ENCODE results near the gene RUNX2. TPM values are rescaled to one million over a fixed set of nuclear protein-coding genes. Genes with fewer than 3 reads are reported as not detected.
A peak's percentile ranks its signal among the peaks of the same experiment; 100 is the strongest.

RUNX2 gene
- total and polyA plus RNA-seq, 9 of the 15 experiments (the other 6 are each of a cell fraction or from before 2014, with no cell fraction given): 0.29 to 1.00 (median 0.43) TPM

DNA sequence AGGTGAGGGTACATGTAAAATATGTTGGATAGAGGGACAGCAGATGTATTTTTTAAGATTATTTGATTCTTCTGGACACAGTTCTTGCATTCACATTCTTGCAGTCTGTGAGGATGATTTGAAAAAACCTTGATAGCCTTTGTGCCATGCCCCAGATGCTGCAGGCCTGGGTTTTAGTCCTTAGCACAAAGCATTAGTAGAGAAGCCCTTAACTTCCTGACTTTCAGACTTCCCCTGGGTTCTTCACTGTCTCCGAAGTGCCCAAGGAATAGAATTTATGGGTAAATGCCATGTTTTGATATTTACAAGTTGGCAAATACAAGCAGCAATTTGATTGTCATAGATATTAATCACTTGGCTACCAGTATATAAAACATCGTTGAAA lies 117.2 kb downstream of the RUNX2 start:
- in situ Hi-C loops (cut with MboI) (no loop called here), intact Hi-C loops (cut with micrococcal nuclease) (no loop called here)
- peak overlapping the region in 1 of 2 experiments; percentile 32; a peak in 2 of 4 replicates for H3K9ac ChIP-seq (ENCODE audit: insufficient read depth in 1 of 2, low read depth in 2 of 2, low read length in 2 of 2)
- BruUV-seq (replicated peaks): no TSS peak
- H3K4me1 ChIP-seq (replicated peaks in 1 of 2; ENCODE audit: control insufficient read depth in 2 of 2, insufficient read depth in 2 of 2, low read length in 2 of 2): peaks cover 5 to 42% of the 10 kb centered on the region in 2 experiments
- no peaks in the 10 kb centered on the region for H3K27me3 ChIP-seq (ENCODE audit: control insufficient read depth in 2 of 2, insufficient read depth in 2 of 2, low read length in 2 of 2)
- WGBS (ENCODE audit: insufficient coverage, low coverage, missing lambda C conversion rate): 21% methylated on average over 2 of the region's 2 CpGs
- peak overlapping the region; percentile 93 for H3K27ac ChIP-seq (ENCODE audit: extremely low read depth, low read depth, low read length)
- peak overlapping the region; percentile 80 for H3K4me2 ChIP-seq (ENCODE audit: insufficient read depth, low read length)
- H3K79me2 ChIP-seq (ENCODE audit: control insufficient read depth, insufficient read depth, low read length): no peaks in the 10 kb centered on the region
- no peaks in the 10 kb centered on the region for H3K9me1 ChIP-seq (ENCODE audit: control insufficient read depth, insufficient read depth, low read length)
- peak; percentile 37; the same call in 1 of the 2 replicates for TF ChIP-seq TARDBP (IDR thresholded peaks at IDR 0.05)
- no peak for TF ChIP-seq MXI1 (IDR thresholded peaks at IDR 0.05; ENCODE audit: low read depth, low read length)
- TF ChIP-seq CBFB (CRISPR knock-in tag; IDR thresholded peaks at IDR 0.05): no peak
- TF ChIP-seq TEAD4 (IDR thresholded peaks at IDR 0.05; ENCODE audit: low read length): no peak
- no peak for TF ChIP-seq TEAD4 (CRISPR knock-in tag; IDR thresholded peaks at IDR 0.05; ENCODE audit: borderline replicate concordance)
- TF ChIP-seq, protein P1, sequence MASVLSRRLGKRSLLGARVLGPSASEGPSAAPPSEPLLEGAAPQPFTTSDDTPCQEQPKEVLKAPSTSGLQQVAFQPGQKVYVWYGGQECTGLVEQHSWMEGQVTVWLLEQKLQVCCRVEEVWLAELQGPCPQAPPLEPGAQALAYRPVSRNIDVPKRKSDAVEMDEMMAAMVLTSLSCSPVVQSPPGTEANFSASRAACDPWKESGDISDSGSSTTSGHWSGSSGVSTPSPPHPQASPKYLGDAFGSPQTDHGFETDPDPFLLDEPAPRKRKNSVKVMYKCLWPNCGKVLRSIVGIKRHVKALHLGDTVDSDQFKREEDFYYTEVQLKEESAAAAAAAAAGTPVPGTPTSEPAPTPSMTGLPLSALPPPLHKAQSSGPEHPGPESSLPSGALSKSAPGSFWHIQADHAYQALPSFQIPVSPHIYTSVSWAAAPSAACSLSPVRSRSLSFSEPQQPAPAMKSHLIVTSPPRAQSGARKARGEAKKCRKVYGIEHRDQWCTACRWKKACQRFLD (CRISPR knock-in tag; IDR thresholded peaks at IDR 0.05): no peak
- no peak for TF ChIP-seq KLF16 (IDR thresholded peaks at IDR 0.05)
- peak; percentile 44 for TF ChIP-seq ZBTB8A (IDR thresholded peaks at IDR 0.05; ENCODE audit: partially characterized antibody)
- no peak for TF ChIP-seq CAMTA2 (CRISPR knock-in tag; conservative IDR thresholded peaks at IDR 0.05)
- TF ChIP-seq, protein P2, sequence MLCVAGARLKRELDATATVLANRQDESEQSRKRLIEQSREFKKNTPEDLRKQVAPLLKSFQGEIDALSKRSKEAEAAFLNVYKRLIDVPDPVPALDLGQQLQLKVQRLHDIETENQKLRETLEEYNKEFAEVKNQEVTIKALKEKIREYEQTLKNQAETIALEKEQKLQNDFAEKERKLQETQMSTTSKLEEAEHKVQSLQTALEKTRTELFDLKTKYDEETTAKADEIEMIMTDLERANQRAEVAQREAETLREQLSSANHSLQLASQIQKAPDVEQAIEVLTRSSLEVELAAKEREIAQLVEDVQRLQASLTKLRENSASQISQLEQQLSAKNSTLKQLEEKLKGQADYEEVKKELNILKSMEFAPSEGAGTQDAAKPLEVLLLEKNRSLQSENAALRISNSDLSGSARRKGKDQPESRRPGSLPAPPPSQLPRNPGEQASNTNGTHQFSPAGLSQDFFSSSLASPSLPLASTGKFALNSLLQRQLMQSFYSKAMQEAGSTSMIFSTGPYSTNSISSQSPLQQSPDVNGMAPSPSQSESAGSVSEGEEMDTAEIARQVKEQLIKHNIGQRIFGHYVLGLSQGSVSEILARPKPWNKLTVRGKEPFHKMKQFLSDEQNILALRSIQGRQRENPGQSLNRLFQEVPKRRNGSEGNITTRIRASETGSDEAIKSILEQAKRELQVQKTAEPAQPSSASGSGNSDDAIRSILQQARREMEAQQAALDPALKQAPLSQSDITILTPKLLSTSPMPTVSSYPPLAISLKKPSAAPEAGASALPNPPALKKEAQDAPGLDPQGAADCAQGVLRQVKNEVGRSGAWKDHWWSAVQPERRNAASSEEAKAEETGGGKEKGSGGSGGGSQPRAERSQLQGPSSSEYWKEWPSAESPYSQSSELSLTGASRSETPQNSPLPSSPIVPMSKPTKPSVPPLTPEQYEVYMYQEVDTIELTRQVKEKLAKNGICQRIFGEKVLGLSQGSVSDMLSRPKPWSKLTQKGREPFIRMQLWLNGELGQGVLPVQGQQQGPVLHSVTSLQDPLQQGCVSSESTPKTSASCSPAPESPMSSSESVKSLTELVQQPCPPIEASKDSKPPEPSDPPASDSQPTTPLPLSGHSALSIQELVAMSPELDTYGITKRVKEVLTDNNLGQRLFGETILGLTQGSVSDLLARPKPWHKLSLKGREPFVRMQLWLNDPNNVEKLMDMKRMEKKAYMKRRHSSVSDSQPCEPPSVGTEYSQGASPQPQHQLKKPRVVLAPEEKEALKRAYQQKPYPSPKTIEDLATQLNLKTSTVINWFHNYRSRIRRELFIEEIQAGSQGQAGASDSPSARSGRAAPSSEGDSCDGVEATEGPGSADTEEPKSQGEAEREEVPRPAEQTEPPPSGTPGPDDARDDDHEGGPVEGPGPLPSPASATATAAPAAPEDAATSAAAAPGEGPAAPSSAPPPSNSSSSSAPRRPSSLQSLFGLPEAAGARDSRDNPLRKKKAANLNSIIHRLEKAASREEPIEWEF (CRISPR knock-in tag; IDR thresholded peaks at IDR 0.05): no peak
- no peak for TF ChIP-seq POLR2G (IDR thresholded peaks at IDR 0.05; ENCODE audit: low read depth, low read length)
- no peak for TF ChIP-seq JUNB (CRISPR knock-in tag; conservative IDR thresholded peaks at IDR 0.05)
- FAIRE-seq: no peak
- no peaks in the 10 kb centered on the region for H3K9me3 ChIP-seq (replicated peaks; ENCODE audit: control insufficient read depth, insufficient read depth, low read depth, low read length)
- H2AFZ ChIP-seq (ENCODE audit: low read depth, low read length): peak overlapping the region; percentile 92
- no peak for DNase-seq (ENCODE audit: extremely low read depth in 1 of 4, low spot score in 3 of 4)
- no peaks in the 10 kb centered on the region for H4K20me1 ChIP-seq (replicated peaks; ENCODE audit: control insufficient read depth, insufficient read depth, low read length)
- ATAC-seq: peak; percentile 5; the same call in 2 of the 3 replicates
- no peaks in the 10 kb centered on the region for H3K36me3 ChIP-seq (ENCODE audit: control insufficient read depth, insufficient read depth, low read length)
- ChIA-PET POLR2A (interaction anchor here (1.1 to 2.1 kb wide), 3 partner anchors 9 to 14 kb away, joined by 5 to 8 read pairs (median 5); no protein-coding TSS in a partner anchor), CTCF (ENCODE audit: low intra/inter-chr PET ratio) (no interaction called here)
- H3K4me3 ChIP-seq: no peak overlapping the region

Data from K562 (cell line).